DMS 273 (cell line): ENCODE measurements around the gene SLC12A1.

Experiments used
- DNase-seq: peaks from one replicate; lab custom pipeline; 2025; ENCODE audit not compliant: unreplicated experiment; lab: John Stamatoyannopoulos, UW

SLC12A1 gene

GRCh38 chr15:48242015-48242414 lies 35.9 kb downstream of the SLC12A1 start:
- no peak for DNase-seq

GRCh38 chr15:48242535-48242934 lies 36.4 kb downstream of the SLC12A1 start:
- no peak for DNase-seq

GRCh38 chr15:48244921-48245320 lies 38.8 kb downstream of the SLC12A1 start:
- no peak for DNase-seq

GRCh38 chr15:48248414-48248813 lies 42.3 kb downstream of the SLC12A1 start:
- DNase-seq: no peak

- DNase-seq: peak; percentile 75
Observed at GRCh38 chr15:48250640-48251076, 44.6 kb downstream of the SLC12A1 start.

GRCh38 chr15:48253172-48253571 lies 47.1 kb downstream of the SLC12A1 start:
- no peak for DNase-seq

GRCh38 chr15:48265135-48265534 lies 59.0 kb downstream of the SLC12A1 start:
- no peak for DNase-seq

- no peak for DNase-seq
Observed at GRCh38 chr15:48266024-48266689, 60.1 kb downstream of the SLC12A1 start.

GRCh38 chr15:48267766-48268165 lies 61.7 kb downstream of the SLC12A1 start:
- no peak for DNase-seq

- no peak for DNase-seq
Observed at GRCh38 chr15:48273049-48273448, 66.9 kb downstream of the SLC12A1 start.

GRCh38 chr15:48278666-48279065 lies 72.6 kb downstream of the SLC12A1 start:
- DNase-seq: no peak

GRCh38 chr15:48279608-48280007 lies 73.5 kb downstream of the SLC12A1 start:
- peak; percentile 44 for DNase-seq

GRCh38 chr15:48281674-48282073 lies 75.6 kb downstream of the SLC12A1 start:
- DNase-seq: no peak

- DNase-seq: no peak
Observed at GRCh38 chr15:48282216-48282615, 76.1 kb downstream of the SLC12A1 start.

- peak; percentile 6 for DNase-seq
Observed at GRCh38 chr15:48283396-48284145, 77.5 kb downstream of the SLC12A1 start.

GRCh38 chr15:48285329-48286214 lies 79.5 kb downstream of the SLC12A1 start:
- peak; percentile 83 for DNase-seq

- DNase-seq: no peak
Observed at GRCh38 chr15:48289628-48290027, 83.5 kb downstream of the SLC12A1 start.

GRCh38 chr15:48292458-48292857 lies 86.4 kb downstream of the SLC12A1 start:
- no peak for DNase-seq

GRCh38 chr15:48297668-48298067 lies 91.6 kb downstream of the SLC12A1 start:
- DNase-seq: no peak

- no peak for DNase-seq
Observed at GRCh38 chr15:48298914-48299313, 92.8 kb downstream of the SLC12A1 start.

- DNase-seq: no peak
Observed at GRCh38 chr15:48300038-48300437, 93.9 kb downstream of the SLC12A1 start.

- no peak for DNase-seq
Observed at GRCh38 chr15:48304398-48304797, 98.3 kb downstream of the SLC12A1 start.
